Renal pelvis (tissue), 4 donors: ENCODE results near the gene VEGFB. TPM values are rescaled to one million over a fixed set of nuclear protein-coding genes. Genes with fewer than 3 reads are reported as not detected.

Experiments used
- DNase-seq: peaks from one replicate; pipeline ENCODE4 v3.0.0-alpha.2; 2013
- polyA plus RNA-seq, 3 donors: library from polyadenylated mRNA; unstranded; fragments of 120-200 nt; gene quantifications; one replicate each; pipeline ENCODE4 v1.2.1, GENCODE V29; 2013; ENCODE audit not compliant: insufficient read length in 3 of 3

VEGFB gene
- polyA plus RNA-seq, 3 donors = 92.3 to 102 (median 92.6) TPM

DNA sequence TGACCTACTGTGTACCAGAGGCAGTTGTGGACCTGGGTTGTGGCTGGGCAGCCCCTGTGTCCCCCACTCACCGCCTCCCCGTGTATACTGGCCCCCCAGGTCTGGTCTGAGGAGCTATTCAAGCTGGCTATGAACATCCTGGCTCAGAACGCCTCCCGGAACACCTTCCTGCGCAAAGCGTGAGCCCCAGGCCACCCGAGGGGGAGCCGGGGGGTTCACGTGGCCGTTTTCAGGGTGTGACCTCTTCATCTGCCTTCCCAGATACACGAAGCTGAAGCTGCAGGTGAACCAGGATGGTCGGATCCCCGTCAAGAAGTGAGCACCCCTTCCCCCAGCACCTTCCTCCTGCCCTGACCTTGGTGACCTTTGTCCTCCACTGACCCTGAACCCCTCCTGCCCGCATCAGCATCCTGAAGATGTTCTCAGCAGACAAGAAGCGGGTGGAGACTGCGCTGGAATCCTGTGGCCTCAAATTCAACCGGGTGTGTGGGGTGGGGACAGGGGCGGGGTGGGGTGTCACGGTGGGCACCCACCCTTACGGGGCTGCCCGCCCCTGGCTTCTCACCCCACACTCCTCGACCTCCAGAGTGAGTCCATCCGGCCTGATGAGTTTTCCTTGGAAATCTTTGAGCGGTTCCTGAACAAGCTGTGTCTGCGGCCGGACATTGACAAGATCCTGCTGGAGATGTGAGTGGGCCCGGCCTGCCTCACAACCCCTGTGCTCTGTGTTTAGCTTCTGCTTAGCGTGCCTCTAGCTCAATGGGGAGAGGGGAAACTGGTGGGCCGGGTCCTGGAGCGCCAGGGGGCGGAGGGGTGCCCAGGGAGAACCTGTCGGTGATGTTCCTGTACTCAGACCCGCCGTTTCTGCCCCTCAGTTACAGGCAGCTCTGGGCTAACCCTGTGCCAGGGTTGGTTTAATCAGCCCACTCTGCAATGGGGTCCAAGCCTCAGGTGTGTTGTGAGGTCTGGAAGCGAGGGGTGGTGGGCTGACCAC is 21.0 kb downstream of the VEGFB start:
- DNase-seq = no peak

DNA sequence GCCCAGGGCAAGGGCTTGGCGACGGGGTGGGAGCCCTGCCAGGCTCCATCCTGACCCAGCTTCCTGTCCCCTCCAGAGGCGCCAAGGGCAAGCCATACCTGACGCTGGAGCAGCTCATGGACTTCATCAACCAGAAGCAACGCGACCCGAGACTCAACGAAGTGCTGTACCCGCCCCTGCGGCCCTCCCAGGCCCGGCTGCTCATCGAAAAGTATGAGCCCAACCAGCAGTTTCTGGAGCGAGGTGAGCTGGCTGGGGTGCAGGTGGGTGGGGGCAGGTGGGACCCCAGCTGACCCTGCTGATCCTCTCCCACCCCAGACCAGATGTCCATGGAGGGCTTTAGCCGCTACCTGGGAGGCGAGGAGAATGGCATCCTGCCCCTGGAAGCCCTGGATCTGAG is 21.9 kb downstream of the VEGFB start:
- DNase-seq = no peak

GRCh38 chr11:64258356-64258755 is 24.0 kb downstream of the VEGFB start:
- DNase-seq = no peak

- DNase-seq = no peak
Measured at GRCh38 chr11:64258946-64259532, 24.7 kb downstream of the VEGFB start.

DNA sequence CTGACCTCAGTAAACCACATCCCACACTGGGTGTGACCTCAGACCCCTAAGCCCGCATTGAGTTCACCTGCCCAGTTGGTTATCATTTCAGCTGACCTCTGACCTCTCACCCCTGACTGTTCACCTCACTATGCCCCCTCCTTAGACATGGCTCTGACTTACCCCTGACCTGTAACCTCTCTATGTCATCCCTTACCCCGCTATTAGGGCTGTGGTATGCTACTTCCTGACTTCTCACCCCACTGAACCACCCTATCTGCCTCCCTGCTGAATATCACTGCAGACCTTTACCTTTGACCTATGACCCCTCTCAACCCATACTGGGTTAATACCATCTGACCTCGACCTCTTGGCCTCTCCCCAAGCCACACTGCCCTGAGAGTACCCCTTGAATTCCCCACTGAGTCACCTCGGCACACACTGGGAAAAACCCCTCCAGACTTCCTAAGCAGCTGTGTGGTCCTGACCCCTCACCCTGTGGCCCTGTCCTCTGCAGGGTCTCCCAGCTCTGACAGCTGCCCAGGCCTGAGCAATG is 25.2 kb downstream of the VEGFB start:
- DNase-seq = no peak

- DNase-seq = no peak
Measured at GRCh38 chr11:64260147-64260708, 25.8 kb downstream of the VEGFB start.

- DNase-seq = no peak
Measured at GRCh38 chr11:64261556-64262080, 27.2 kb downstream of the VEGFB start.

GRCh38 chr11:64262271-64263002 is 28.1 kb downstream of the VEGFB start:
- DNase-seq = no peak

GRCh38 chr11:64263021-64263946 is 28.9 kb downstream of the VEGFB start:
- DNase-seq = peak; percentile 29

DNA sequence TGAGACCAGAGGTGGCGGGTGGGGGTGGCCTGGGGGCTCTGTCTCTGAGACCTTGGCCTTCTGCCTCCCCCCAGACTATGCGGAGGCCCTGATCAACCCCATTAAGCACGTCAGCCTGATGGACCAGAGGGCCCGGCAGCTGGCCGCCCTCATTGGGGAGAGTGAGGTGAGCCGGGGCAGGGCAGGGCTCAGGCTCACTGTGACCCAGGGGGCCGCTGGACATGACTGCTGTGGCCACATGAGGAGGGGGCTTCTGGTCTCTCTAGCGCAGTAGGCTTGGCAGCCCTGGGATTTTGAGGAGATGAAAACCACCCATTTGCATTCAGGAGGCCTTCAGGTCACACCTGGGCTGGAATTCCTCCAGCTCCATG is 29.5 kb downstream of the VEGFB start:
- DNase-seq = no peak

GRCh38 chr11:64264371-64264852 is 30.0 kb downstream of the VEGFB start:
- DNase-seq = no peak

- DNase-seq = no peak
Measured at GRCh38 chr11:64265176-64266160, 31.1 kb downstream of the VEGFB start.

GRCh38 chr11:64266339-64266738 is 32.0 kb downstream of the VEGFB start:
- no peak for DNase-seq

DNA sequence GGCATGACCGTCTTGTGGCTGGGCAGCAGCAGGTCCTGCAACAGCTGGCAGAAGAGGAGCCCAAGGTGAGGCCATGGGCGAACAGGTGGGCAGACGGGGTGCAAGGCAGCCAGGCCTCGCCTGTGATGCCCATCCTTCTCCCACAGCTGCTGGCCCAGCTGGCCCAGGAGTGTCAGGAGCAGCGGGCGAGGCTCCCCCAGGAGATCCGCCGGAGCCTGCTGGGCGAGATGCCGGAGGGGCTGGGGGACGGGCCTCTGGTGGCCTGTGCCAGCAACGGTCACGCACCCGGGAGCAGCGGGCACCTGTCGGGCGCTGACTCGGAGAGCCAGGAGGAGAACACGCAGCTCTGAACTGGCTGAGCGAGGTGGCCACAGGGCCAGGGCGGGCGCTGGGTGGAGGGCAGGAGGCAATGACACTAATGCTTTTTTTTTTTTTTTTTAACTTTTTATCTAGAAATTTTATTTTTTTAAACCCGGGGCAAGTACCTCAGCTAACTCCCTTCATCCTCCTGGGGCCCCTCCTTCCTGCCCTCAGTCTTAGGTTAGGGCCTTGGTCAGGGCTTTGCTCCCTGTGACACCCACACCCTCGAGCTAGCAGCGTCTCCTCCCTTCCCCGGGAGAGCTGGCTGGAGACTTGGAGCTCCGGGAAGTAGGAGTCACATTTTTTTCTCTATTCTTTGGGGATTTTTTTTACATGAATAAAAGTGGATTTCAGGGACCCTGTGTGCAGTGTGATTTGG is 33.0 kb downstream of the VEGFB start:
- DNase-seq = no peak

DNA sequence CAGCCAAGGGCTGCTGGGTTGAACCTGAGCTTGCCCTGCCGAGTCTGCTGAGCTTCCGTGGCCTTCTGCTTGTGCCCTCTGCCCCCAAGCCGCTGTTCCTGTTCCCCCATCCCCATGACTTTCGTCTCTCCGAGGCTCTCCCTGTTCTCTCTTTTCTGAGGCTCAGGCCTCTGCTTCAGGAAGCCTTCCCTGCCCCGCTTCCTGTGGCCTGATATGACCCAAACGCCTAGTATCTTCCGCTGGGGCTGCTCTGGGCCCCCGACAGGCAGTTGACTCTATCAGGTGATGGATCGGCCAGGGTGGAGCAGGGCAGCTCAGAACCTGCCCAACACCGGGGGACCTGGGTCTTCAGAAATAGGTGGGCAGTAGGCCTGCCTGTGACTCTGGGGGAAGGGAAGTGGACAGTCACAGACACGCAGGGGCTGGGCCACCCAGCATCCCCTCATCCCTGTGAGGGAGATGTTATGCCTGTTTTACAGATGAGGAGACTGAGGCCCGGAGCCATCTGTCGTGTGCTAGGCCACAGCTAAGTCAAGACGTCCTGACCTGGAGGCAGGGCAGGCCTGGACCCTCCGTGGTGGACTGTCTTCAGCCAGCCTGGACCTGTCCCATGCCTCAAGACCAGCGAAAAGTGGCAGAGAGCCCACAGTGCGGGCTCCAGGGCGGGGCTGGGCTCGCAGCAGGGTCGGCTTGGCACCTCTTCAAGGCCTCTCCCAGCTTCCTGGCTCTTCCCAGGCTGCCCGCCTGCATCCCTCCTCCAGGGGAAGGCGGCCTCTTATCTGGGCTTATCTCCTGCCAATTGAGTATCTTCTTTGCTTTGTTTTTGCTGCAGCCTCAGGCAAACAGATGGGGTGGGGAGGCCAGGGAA is 33.9 kb downstream of the VEGFB start:
- DNase-seq = no peak

GRCh38 chr11:64268893-64269539 is 34.6 kb downstream of the VEGFB start:
- DNase-seq = peak; percentile 28
